ENCODE data around the gene CCDC177.

CCDC177 gene

DNA sequence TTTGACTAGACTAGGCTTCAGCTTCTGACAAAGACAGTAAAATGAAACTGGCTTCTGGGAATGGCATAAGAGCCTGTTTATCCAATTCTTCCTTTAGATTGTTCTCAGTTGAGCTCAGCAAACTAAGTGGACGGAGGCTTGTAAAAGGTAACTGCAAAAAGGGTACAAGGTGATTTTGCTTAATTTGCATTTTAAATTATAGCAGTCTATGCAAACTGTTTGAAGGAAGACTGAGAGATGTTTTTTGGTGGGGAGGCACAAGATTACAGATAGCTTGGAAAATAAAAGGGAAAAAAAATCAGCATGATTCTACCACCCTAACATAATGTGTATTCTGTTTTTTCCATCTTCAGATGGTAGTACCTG lies 41.7 kb upstream of the CCDC177 start:
- no peak for DNase-seq (ENCODE audit: low spot score)
- ChIA-PET CTCF (interaction anchor here (0.7 kb wide), 1 partner anchor 42 kb away, joined by 3 read pairs; the partner anchor contains the start of gene CCDC177), POLR2A (ENCODE audit: low non-redundant PET) (no interaction called here)
- TF ChIP-seq, protein P1, sequence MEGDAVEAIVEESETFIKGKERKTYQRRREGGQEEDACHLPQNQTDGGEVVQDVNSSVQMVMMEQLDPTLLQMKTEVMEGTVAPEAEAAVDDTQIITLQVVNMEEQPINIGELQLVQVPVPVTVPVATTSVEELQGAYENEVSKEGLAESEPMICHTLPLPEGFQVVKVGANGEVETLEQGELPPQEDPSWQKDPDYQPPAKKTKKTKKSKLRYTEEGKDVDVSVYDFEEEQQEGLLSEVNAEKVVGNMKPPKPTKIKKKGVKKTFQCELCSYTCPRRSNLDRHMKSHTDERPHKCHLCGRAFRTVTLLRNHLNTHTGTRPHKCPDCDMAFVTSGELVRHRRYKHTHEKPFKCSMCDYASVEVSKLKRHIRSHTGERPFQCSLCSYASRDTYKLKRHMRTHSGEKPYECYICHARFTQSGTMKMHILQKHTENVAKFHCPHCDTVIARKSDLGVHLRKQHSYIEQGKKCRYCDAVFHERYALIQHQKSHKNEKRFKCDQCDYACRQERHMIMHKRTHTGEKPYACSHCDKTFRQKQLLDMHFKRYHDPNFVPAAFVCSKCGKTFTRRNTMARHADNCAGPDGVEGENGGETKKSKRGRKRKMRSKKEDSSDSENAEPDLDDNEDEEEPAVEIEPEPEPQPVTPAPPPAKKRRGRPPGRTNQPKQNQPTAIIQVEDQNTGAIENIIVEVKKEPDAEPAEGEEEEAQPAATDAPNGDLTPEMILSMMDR (conservative IDR thresholded peaks at IDR 0.05; ENCODE audit: low read depth): no peak
- no peak overlapping the region for H3K27ac ChIP-seq

DNA sequence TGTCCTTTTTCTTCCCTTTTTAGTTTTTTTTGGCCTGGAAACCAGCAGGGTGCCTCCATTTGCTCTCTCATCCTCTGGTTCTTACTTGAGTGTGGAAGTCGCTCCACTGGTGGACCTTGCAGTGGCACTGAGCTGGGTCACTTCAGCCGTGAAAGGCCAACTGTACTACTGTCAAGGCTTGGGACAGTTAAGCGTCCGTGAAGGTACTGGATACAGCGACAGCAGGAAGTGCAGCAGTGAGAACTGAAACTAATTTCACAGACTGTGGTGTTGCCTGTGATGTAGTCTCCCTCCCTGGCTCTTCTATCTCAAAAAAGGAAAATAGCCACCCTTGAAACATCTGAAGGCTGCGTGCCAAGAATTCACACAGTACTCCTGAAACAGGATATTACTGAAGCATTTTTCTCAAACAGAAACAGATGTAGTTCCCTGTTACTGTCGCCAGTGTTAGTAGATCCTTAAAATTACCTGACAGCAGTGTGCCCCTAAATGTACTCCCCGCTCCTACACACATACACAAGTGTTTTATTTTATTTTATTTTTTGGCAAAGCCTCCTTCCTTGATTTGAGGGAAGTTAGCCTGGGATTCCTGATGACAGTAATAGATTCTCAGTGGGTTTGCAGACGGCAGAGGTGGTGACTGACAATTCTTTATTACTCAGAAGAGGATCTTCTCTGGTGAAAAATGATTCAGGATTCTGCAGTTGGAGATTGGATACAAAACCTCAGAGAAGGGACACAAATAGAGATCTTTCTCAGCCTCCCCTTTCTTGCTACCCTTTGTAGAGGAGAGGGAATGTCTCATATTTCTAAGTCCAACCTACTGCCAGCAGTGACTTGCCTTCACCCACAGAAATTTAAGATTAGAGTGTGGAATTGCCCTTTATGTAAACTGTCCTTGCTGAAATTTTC lies 41.1 kb upstream of the CCDC177 start:
- ChIA-PET CTCF (no interaction called here), POLR2A (ENCODE audit: low non-redundant PET) (no interaction called here)
- peak; percentile 26 for DNase-seq (ENCODE audit: low spot score)
- peak overlapping the region; percentile 83 for H3K27ac ChIP-seq
- TF ChIP-seq, protein P1 (conservative IDR thresholded peaks at IDR 0.05; ENCODE audit: low read depth): no peak

DNA sequence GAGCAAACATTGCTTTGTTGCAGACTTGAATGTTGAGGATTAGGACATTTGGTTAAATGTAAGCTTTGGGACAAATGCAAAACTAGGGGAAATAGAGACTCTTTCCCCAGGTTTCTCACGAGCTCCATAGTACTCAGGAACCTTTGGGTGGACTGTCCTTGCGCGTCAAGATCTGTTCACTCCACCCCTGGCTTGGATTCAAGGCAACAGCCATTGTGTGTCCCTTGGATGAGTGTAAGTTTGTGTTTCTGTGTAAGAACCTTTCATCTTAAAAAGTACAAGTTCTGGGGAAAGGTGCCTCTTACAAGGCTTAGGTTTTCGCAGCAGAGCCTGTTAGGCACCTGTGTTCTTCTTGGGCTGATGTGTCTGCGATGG lies 40.4 kb upstream of the CCDC177 start:
- ChIA-PET CTCF (interaction anchor here (0.6 kb wide), 1 partner anchor 7 kb away, joined by 3 read pairs; no protein-coding TSS in a partner anchor), POLR2A (ENCODE audit: low non-redundant PET) (no interaction called here)
- TF ChIP-seq, protein P1 (conservative IDR thresholded peaks at IDR 0.05; ENCODE audit: low read depth): no peak
- peak overlapping the region; percentile 83 for H3K27ac ChIP-seq
- DNase-seq (ENCODE audit: low spot score): no peak

DNA sequence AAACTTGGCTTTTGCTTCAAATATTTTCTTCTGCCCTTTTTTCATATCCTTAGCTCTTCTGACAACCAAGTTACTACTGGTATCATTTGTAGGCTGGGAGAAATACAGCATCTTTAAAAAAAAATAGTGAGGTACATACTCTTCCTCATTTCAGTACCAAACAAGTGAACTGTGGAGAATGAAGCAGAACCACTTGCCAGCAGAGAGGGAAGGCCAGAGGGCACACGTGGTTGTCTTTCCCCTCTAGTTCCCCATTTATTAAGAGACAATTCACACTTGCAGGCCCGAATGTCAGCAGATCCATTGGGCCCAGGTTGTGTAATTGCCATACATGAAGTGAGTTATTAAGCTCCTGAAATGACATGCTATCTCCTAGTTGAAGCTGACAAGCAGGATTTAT lies 39.9 kb upstream of the CCDC177 start:
- CTCF ChIA-PET: interaction anchor here (0.6 kb wide), 1 partner anchor 8 kb away, joined by 3 read pairs; no protein-coding TSS in a partner anchor
- POLR2A ChIA-PET (ENCODE audit: low non-redundant PET): no interaction called here
- TF ChIP-seq, protein P1 (conservative IDR thresholded peaks at IDR 0.05; ENCODE audit: low read depth): no peak
- DNase-seq (ENCODE audit: low spot score): no peak
- H3K27ac ChIP-seq: no peak overlapping the region

DNA sequence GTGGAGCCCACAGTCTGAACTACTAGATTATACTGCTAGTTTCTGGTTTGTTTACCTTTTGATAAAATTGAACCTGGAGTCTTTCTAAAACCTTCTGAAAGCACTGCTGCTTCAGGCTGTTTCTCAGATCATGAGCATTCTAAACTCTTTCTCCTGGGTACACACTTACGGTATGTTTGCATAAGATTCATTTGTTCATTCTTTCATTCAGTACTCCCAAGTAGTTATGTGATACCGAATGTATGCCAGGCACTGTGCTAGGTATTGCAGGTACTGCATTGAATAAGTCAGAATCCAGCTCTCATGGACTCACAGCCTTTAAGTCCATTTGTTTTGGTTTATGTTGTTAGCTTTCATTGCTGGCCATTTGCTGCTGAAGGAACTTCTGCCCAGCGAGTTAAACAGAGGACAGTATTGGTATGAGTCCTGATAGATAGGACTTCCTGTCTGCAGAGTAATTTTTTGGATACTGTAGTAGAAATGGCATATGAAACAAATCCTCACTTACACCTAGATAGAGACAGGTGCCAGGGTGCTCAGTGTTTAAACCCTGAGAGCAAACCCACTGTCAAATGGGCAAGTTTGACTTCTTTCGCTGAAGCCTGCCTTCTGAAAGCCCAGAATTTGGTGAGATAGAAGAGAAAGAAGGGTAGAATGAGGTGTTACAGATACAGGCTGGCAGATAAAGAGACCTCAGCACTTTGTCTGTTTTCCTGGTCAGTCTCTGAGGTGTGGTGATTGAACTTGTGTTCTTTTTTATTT lies 38.8 kb upstream of the CCDC177 start:
- no peak for DNase-seq (ENCODE audit: low spot score)
- peak overlapping the region; percentile 50 for H3K27ac ChIP-seq
- CTCF ChIA-PET: no interaction called here
- POLR2A ChIA-PET (ENCODE audit: low non-redundant PET): no interaction called here
- TF ChIP-seq, protein P1 (conservative IDR thresholded peaks at IDR 0.05; ENCODE audit: low read depth): no peak

DNA sequence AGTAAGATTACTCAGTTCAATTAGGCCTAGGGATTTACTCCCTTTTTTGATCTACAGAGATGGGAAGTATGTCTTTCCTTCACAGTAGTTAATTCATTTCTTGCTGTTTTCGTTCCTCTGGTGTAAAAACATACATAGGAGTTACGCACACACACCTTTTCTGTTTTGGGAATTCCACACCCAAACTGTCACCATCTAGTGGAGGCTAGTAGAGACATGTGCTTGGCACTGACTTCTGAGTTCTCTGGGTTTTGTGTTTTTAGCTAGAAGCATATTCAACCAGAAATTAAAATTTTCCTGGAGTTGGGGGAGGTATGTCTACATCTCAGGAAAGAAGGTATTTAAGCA lies 38.1 kb upstream of the CCDC177 start:
- CTCF ChIA-PET: interaction anchor here (0.7 kb wide), 1 partner anchor 548 kb away, joined by 4 read pairs; no protein-coding TSS in a partner anchor
- DNase-seq (ENCODE audit: low spot score): peak; percentile 28
- TF ChIP-seq, protein P1 (conservative IDR thresholded peaks at IDR 0.05; ENCODE audit: low read depth): peak; percentile 31
- peak overlapping the region; percentile 92 for H3K27ac ChIP-seq
- POLR2A ChIA-PET (ENCODE audit: low non-redundant PET): no interaction called here
